ENCODE data around the gene TMEM47. TPM values are rescaled to one million over a fixed set of nuclear protein-coding genes. Genes with fewer than 3 reads are reported as not detected.

Gene TMEM47
- total RNA-seq, 4 donors from 2014 or later: 4.4 to 9.4 (median 6.7) TPM

GRCh38 chrX:34624416-34624815 lies 32.7 kb downstream of the TMEM47 start:
- Histone ChIP-seq H3K4me1 (no peaks in the 10 kb centered on the region), H3K4me3 (no peak overlapping the region), H3K9me3 (no peaks in the 10 kb centered on the region), H3K27ac (no peak overlapping the region), H3K27me3 (no peaks in the 10 kb centered on the region), H3K36me3 (no peaks in the 10 kb centered on the region)
- no peak for TF ChIP-seq CTCF (IDR thresholded peaks at IDR 0.05)
- TF ChIP-seq POLR2A (IDR thresholded peaks at IDR 0.05): no peak
- DNase-seq: no peak

- no peak overlapping the region for H3K4me3 ChIP-seq
- H3K4me1 ChIP-seq: no peaks in the 10 kb centered on the region
- TF ChIP-seq CTCF (IDR thresholded peaks at IDR 0.05) (no peak), POLR2A (IDR thresholded peaks at IDR 0.05) (no peak)
- H3K36me3 ChIP-seq: no peaks in the 10 kb centered on the region
- no peak overlapping the region for H3K27ac ChIP-seq
- H3K27me3 ChIP-seq: no peaks in the 10 kb centered on the region
- H3K9me3 ChIP-seq: no peaks in the 10 kb centered on the region
- DNase-seq: no peak
Observed at GRCh38 chrX:34619920-34620319, 37.2 kb downstream of the TMEM47 start.

- DNase-seq: no peak
- no peaks in the 10 kb centered on the region for H3K27me3 ChIP-seq
- H3K4me3 ChIP-seq: no peak overlapping the region
- H3K36me3 ChIP-seq: no peaks in the 10 kb centered on the region
- H3K27ac ChIP-seq: no peak overlapping the region
- TF ChIP-seq CTCF (IDR thresholded peaks at IDR 0.05) (no peak), POLR2A (IDR thresholded peaks at IDR 0.05) (no peak)
- H3K9me3 ChIP-seq: no peaks in the 10 kb centered on the region
- H3K4me1 ChIP-seq: no peaks in the 10 kb centered on the region
Observed at GRCh38 chrX:34612036-34612435, 45.0 kb downstream of the TMEM47 start.

GRCh38 chrX:34598362-34598761 lies 58.7 kb downstream of the TMEM47 start:
- H3K9me3 ChIP-seq: no peaks in the 10 kb centered on the region
- no peak for TF ChIP-seq CTCF (IDR thresholded peaks at IDR 0.05)
- no peak for TF ChIP-seq POLR2A (IDR thresholded peaks at IDR 0.05)
- H3K27me3 ChIP-seq: no peaks in the 10 kb centered on the region
- no peak overlapping the region for H3K27ac ChIP-seq
- no peak overlapping the region for H3K4me3 ChIP-seq
- no peak for DNase-seq
- H3K4me1 ChIP-seq: no peaks in the 10 kb centered on the region
- no peaks in the 10 kb centered on the region for H3K36me3 ChIP-seq

GRCh38 chrX:34586936-34587335 lies 70.1 kb downstream of the TMEM47 start:
- H3K36me3 ChIP-seq: no peaks in the 10 kb centered on the region
- no peak for TF ChIP-seq POLR2A (IDR thresholded peaks at IDR 0.05)
- no peak overlapping the region for H3K27ac ChIP-seq
- no peaks in the 10 kb centered on the region for H3K4me1 ChIP-seq
- no peak overlapping the region for H3K4me3 ChIP-seq
- DNase-seq: no peak
- H3K27me3 ChIP-seq: no peaks in the 10 kb centered on the region
- H3K9me3 ChIP-seq: no peaks in the 10 kb centered on the region

- H3K27me3 ChIP-seq: no peaks in the 10 kb centered on the region
- TF ChIP-seq POLR2A (IDR thresholded peaks at IDR 0.05): no peak
- no peak for TF ChIP-seq CTCF (IDR thresholded peaks at IDR 0.05)
- no peak overlapping the region for H3K4me3 ChIP-seq
- H3K9me3 ChIP-seq: no peaks in the 10 kb centered on the region
- DNase-seq: no peak
- no peaks in the 10 kb centered on the region for H3K4me1 ChIP-seq
- no peaks in the 10 kb centered on the region for H3K36me3 ChIP-seq
- H3K27ac ChIP-seq: no peak overlapping the region
Observed at GRCh38 chrX:34586346-34586911, 70.7 kb downstream of the TMEM47 start.
